ENCODE data around the gene PPARA.

Gene PPARA

GRCh38 chr22:46201059-46201757 is 50.9 kb downstream of the PPARA start:
- TF ChIP-seq CTCF (IDR thresholded peaks at IDR 0.05; ENCODE audit: extremely low read depth, insufficient read depth, missing control alignments): no peak
- in situ Hi-C loops (cut with MboI; ENCODE audit: low pct_unique_long_range_greater_than_20kb, low sequenced_read_pairs, unreplicated experiment): no loop called here
- DNase-seq (ENCODE audit: low spot score): no peak

GRCh38 chr22:46202897-46203600 is 52.7 kb downstream of the PPARA start:
- in situ Hi-C loops (cut with MboI; ENCODE audit: low pct_unique_long_range_greater_than_20kb, low sequenced_read_pairs, unreplicated experiment): no loop called here
- no peak for TF ChIP-seq CTCF (IDR thresholded peaks at IDR 0.05; ENCODE audit: extremely low read depth, insufficient read depth, missing control alignments)
- no peak for DNase-seq (ENCODE audit: low spot score)

GRCh38 chr22:46203601-46203980 is 53.3 kb downstream of the PPARA start:
- in situ Hi-C loops (cut with MboI; ENCODE audit: low pct_unique_long_range_greater_than_20kb, low sequenced_read_pairs, unreplicated experiment): no loop called here
- DNase-seq (ENCODE audit: low spot score): no peak
- no peak for TF ChIP-seq CTCF (IDR thresholded peaks at IDR 0.05; ENCODE audit: extremely low read depth, insufficient read depth, missing control alignments)

- in situ Hi-C loops (cut with MboI; ENCODE audit: low pct_unique_long_range_greater_than_20kb, low sequenced_read_pairs, unreplicated experiment): no loop called here
- TF ChIP-seq CTCF (IDR thresholded peaks at IDR 0.05; ENCODE audit: extremely low read depth, insufficient read depth, missing control alignments): no peak
- DNase-seq (ENCODE audit: low spot score): no peak
Observed at GRCh38 chr22:46209262-46209661, 58.9 kb downstream of the PPARA start.

- no peak for TF ChIP-seq CTCF (IDR thresholded peaks at IDR 0.05; ENCODE audit: extremely low read depth, insufficient read depth, missing control alignments)
- no peak for DNase-seq (ENCODE audit: low spot score)
- in situ Hi-C loops (cut with MboI; ENCODE audit: low pct_unique_long_range_greater_than_20kb, low sequenced_read_pairs, unreplicated experiment): no loop called here
Observed at GRCh38 chr22:46212195-46212594, 61.9 kb downstream of the PPARA start.

GRCh38 chr22:46213052-46213451 is 62.7 kb downstream of the PPARA start:
- in situ Hi-C loops (cut with MboI; ENCODE audit: low pct_unique_long_range_greater_than_20kb, low sequenced_read_pairs, unreplicated experiment): no loop called here
- TF ChIP-seq CTCF (IDR thresholded peaks at IDR 0.05; ENCODE audit: extremely low read depth, insufficient read depth, missing control alignments): no peak
- DNase-seq (ENCODE audit: low spot score): no peak

Data from GM13977 (cell line).